HCT116 (cell line): ENCODE results near the gene ITSN1.

Source experiments
- CTCF ChIP-seq, 3 experiments: fragments of 200-600 bp in 1 of 3; sonication (generic) in 1 of 3; IDR thresholded peaks in 2 of 3; conservative IDR thresholded peaks in 1 of 3; 2 replicates each; pipeline ENCODE4 v1.5.1; 2012 to 2017; ENCODE audit warnings: low read depth in 2 of 3, low read length in 2 of 3, antibody characterized with exemption in 1 of 3, borderline replicate concordance in 1 of 3, control low read depth in 1 of 3, mild to moderate bottlenecking in 1 of 3, mixed read lengths in 1 of 3, mixed run types in 1 of 3, moderate library complexity in 1 of 3; ENCODE audit not compliant: insufficient read depth in 1 of 3
- EGR1 ChIP-seq: IDR thresholded peaks from 2 replicates; pipeline ENCODE4 v1.6.1; 2012; ENCODE audit warnings: low read depth
- POLR2A ChIP-seq: IDR thresholded peaks from 2 replicates; pipeline ENCODE4 v1.7.0; 2011; ENCODE audit warnings: borderline replicate concordance; ENCODE audit not compliant: insufficient read depth, insufficient read length; ENCODE audit errors: extremely low read depth
- SIN3A ChIP-seq: IDR thresholded peaks from 2 replicates; pipeline ENCODE4 v1.6.1; 2012; ENCODE audit warnings: low read depth

GRCh38 chr21:33854604-33855003 is 212.3 kb downstream of the ITSN1 start:
- no peak for TF ChIP-seq EGR1
- TF ChIP-seq POLR2A = no peak
- TF ChIP-seq SIN3A = no peak
- TF ChIP-seq CTCF (IDR thresholded peaks at IDR 0.05 in 2 of 3, conservative IDR thresholded peaks at IDR 0.05 in 1 of 3; ENCODE audit: borderline replicate concordance in 1 of 3, insufficient read depth in 1 of 3, low read depth in 2 of 3, low read length in 2 of 3) = no peak
